Epithelial cell of esophagus (primary cell): Measurements from ENCODE around the gene SPATA9.

Source experiments
- DNase-seq: peaks from one replicate; pipeline ENCODE4 v3.0.0; 2010; ENCODE audit warnings: low read depth
- H3K4me3 ChIP-seq: 2 replicates; pipeline ENCODE4 v1.5.1; 2011; ENCODE audit warnings: mild to moderate bottlenecking, low read length, control low read depth
- TF ChIP-seq, protein P1 (sequence below): IDR thresholded peaks from 2 replicates; pipeline ENCODE4 v1.5.1; 2011; ENCODE audit warnings: low read depth, mild to moderate bottlenecking, low read length, control low read depth, inconsistent platforms; ENCODE audit not compliant: insufficient read depth; ENCODE audit errors: missing control alignments

The SPATA9 gene

GRCh38 chr5:95613514-95613913 is 69.3 kb downstream of the SPATA9 start:
- no peak for DNase-seq
- TF ChIP-seq, protein P1, sequence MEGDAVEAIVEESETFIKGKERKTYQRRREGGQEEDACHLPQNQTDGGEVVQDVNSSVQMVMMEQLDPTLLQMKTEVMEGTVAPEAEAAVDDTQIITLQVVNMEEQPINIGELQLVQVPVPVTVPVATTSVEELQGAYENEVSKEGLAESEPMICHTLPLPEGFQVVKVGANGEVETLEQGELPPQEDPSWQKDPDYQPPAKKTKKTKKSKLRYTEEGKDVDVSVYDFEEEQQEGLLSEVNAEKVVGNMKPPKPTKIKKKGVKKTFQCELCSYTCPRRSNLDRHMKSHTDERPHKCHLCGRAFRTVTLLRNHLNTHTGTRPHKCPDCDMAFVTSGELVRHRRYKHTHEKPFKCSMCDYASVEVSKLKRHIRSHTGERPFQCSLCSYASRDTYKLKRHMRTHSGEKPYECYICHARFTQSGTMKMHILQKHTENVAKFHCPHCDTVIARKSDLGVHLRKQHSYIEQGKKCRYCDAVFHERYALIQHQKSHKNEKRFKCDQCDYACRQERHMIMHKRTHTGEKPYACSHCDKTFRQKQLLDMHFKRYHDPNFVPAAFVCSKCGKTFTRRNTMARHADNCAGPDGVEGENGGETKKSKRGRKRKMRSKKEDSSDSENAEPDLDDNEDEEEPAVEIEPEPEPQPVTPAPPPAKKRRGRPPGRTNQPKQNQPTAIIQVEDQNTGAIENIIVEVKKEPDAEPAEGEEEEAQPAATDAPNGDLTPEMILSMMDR: no peak
- H3K4me3 ChIP-seq: no peak overlapping the region

- TF ChIP-seq, protein P1: no peak
- no peak overlapping the region for H3K4me3 ChIP-seq
Measured at GRCh38 chr5:95611396-95611795, 71.4 kb downstream of the SPATA9 start.

DNA sequence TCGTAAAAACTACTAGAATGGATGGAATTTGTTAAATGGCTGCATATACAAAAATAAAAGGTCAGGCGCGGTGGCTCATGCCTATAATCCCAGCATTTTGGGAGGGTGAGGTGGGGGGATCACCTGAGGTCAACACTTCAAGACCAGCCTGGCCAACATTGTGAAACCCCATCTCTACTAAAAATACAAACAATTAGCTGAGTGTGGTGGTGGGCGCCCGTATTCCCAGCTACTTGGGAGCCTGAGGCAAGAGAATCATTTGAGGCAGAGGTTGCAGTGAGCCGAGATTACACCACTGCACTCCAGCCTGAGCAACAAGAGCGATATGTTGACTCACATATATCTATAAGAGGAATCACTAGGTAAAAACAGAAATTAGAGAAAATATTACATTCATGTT is 72.2 kb downstream of the SPATA9 start:
- no peak overlapping the region for H3K4me3 ChIP-seq
- TF ChIP-seq, protein P1: no peak
- no peak for DNase-seq

More at GRCh38 chr5:95611396-95611795, 71.4 kb downstream of the SPATA9 start:
- DNase-seq: no peak

DNA sequence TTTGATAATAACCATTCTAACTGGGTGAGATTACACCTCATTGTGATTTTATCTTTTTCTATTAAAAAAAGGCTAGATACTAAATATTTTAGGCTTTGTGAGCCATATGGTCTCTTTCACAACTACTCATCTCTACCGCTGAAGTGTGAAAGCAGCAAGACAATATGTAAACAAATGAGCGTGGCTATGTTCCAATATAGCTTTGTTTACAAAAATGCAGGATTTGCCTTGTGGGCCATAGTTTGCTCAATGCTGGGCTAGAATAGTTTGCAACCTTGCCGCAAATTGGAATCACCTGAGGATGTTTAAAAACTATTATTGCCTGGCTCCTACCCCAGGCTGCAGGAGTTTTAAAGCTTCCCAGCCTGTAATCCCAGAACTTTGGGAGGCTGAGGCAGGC is 73.1 kb downstream of the SPATA9 start:
- no peak for DNase-seq
- TF ChIP-seq, protein P1: no peak

More for the DNA sequence above, 73.1 kb downstream of the SPATA9 start:
- no peak overlapping the region for H3K4me3 ChIP-seq
